ENCODE measurements around the gene CCDC9.

Gene CCDC9

GRCh38 chr19:47232422-47233211 lies 23.7 kb upstream of the CCDC9 start:
- DNase-seq, result no peak

DNA sequence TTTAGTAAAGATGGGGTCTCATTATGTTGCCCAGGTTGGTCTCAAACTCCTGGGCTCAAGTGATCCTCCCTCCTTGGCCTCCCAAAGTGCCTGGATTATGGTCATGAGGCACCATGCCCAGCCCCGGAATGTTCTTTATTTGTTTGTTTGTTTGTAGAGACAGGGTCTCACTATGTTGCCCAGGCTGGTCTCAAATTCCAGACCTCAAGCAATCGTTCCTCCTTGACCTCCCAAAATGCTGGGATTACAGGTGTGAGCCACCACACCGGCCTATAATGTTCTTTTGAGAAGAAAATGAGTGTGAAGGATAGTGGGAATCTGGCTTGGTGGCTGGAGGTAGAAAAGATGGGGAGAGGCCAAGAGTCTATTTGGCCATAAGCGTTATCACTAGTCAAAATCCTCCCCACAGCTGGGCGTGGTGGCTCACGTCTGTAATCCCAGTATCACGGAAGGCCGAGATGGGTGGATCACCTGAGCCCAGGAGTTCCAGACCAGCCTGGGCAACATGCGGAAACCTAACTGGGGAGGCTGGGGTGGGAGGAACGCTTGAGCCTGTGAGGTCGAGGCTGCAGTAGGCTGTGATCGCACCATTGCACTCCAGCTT lies 20.2 kb upstream of the CCDC9 start:
- no peak for DNase-seq

GRCh38 chr19:47239152-47239551 lies 17.2 kb upstream of the CCDC9 start:
- DNase-seq, result peak in 2 of 6 experiments; percentile 26 to 27

DNA sequence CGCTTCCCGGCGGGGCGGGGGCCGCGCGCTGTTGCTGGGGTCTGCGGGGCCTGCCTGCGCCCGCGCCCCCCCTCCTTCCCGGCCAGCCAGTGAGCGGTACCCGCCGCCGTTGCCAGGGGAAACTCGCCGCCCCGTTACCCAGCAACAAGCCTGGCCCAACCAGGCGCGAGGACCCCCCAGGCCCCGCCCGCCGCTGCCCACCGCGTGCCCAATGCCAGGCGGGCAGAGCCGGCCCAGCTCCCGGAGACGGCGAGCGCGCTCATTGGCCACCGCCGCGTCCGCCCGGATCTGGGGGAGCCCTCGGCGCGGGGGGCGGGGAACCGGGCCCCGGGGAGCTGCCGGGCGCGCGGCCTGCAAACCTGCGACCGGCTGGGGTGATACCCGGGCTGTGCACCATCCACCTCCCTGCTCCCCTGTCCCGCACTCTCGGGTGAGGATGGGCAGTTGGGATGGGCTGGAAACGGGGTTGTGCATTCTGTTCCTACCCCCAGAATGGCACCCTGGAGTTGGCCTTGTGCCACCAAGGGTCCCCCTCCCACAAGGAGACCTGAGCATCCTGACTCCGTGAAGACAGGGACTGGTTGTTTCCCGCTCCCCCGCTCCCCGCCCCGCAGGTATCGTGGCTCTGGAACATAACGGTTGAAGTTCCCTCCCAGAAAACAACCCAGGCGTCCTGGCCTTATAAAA lies 16.6 kb upstream of the CCDC9 start:
- DNase-seq, result peak in 5 of 6 experiments; percentile 38 to 74 (median 49)

DNA sequence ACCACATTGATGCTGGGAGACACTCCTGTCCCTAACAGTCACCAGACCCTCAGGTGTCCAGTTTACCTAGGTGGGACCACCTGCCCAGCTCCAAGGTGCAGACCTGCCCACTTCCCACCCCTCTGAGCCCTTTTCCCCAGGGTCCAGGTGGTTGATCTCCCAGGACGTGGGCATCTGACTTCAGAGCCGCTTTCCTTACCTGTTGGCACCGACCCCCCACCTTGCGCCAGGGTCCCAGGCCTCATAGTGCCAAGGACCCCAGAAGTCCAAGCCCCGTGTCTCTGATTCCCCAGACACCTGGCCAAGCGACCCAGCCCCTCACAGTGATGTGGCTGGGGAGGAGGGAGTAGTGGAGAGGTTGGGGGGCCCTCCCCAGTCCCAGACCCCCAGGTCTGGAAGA lies 15.8 kb upstream of the CCDC9 start:
- DNase-seq, result no peak

GRCh38 chr19:47240996-47241918 lies 15.1 kb upstream of the CCDC9 start:
- peak; percentile 77 to 89 (median 86) for DNase-seq

DNA sequence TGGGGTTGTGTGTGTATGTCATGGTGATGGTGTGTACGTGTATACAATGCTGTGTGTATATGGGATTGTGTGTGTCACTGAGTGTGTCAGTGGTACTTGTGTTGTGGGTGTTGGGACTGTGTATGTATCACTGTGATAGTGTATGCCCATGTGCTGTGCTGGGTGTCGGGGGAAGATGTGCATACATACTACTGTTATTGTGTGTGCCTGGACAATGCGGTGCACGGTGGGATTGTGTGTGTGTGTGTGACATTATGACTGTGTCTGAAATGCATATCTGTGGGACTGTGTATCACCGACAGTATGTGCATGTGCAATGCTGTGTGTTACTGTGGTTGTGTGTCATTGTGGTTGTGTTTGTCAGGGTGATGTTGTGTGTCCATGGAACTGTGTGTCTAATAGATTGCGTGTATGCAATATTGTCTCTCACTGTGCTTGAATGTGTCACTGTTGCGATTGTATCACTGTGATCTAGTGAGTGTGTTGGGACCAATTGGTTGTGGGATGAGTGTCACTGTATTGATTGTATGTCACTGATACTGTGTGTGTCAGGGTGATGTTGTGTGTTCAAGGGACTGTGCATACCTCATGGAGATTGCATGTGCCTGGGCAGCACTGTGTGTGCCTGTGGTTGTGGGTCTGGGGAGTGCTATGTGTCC lies 14.3 kb upstream of the CCDC9 start:
- peak in 1 of 6 experiments; percentile 30 for DNase-seq

DNA sequence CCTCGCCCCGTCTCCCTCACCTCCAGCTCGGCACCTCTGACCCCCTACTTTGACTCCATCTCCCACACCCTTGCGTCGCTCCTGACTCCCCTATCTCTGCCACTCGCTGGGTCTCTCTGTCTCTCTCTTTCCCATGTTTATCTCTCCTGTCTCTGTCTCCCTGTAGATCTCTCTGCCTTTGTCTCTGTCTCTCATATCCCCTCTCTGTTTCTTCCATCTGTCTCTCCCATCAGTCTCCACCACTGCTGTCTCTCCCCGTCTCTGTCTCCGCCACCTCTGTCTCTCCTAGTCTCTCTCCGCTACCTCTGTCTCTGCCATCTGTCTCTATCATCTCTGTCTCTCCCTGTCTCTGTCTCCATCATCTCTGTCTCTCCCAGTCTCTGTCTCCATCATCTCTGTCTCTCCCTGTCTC lies 13.0 kb upstream of the CCDC9 start:
- DNase-seq, result no peak

DNA sequence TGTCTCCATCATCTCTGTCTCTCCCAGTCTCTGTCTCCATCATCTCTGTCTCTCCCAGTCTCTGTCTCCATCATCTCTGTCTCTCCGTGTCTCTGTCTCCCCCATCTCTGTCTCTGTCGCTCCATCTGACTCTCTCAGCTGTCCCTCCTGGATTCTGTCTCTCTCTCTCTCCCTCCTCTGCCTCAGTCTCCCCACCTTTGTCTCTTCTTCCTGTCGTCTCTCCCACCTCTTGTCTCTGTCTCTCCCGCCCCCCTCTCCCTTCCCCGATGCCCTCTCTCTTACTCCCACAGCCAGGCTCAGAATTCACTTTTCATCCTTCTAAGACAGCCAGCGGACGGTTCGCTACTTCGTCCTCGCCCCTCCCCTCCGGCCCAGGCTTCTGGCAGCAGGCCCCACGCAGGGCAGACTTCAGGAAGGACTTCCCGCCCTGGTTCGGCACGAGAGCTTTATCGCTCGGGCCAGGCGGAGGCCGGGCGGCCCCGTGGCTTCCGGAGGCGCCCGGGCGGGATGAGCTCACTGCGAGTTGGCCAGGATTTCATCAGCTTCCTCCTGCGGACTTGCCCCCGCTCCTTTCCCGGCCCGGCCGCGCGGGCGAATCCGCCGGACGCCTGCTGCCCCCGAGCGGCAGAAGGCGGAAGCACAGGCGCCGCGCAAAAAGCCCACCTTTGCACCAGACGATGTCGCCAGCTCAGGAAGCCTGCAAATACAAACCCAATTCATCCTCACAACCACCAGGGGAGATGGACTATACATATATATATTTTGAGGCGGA lies 12.4 kb upstream of the CCDC9 start:
- peak; percentile 68 to 87 (median 78) for DNase-seq

DNA sequence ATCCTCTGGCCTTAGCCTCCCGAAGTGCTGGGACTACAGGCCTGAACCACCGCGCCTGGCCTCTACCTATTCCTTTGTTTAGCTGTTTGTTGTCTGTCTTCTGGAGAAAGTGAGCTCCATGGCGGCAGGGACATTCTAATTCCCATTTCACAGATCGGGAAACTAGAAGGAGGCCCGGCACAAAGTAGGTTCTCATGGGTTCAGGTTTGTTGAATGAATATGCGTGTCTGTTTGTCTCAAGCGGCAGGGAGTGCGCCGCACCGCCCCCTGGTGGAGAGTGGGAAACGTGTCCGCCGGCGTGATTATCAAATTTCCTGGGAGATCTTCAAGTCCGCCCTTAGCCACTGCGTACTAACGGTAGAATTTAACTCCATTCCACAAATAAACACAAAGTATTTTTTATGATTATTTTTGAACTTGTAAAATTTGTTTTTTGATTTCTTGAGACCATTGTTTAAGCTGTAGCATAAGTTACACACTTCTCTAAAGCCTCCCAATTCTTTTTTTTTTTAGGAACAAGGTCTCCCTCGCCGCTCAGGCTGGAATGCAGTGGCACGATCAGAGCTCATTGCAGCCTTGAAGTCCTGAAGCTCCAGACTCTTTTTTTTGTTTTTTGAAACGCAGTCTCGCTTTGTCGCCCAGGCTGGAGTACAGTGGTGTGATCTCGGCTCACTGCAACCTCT lies 8.9 kb upstream of the CCDC9 start:
- peak; percentile 45 to 83 (median 66) for DNase-seq

- DNase-seq, result peak in 1 of 6 experiments; percentile 4
Measured at GRCh38 chr19:47253016-47253415, 3.3 kb upstream of the CCDC9 start.

DNA sequence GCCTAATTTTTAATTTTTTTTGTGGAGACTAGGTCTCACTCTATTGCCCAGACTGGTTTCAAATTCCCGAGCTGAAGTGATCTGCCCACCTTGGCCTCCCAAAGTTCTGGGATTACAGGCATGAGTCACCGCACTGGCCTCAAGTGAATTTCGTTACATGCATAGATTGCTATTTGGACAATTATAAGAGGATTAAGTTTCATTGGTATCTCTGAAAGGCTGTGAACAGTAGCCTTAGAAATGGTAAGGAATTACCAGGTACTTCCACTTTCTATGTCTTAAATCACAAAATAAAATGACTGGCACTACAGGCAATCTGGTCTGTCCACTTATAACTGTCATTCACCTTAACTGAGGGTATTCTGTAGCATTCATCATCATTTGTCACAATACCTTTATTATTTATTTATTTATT lies 2.9 kb upstream of the CCDC9 start:
- DNase-seq, result no peak

GRCh38 chr19:47253970-47254369 lies 2.4 kb upstream of the CCDC9 start:
- peak in 2 of 6 experiments; percentile 17 to 23 for DNase-seq

DNA sequence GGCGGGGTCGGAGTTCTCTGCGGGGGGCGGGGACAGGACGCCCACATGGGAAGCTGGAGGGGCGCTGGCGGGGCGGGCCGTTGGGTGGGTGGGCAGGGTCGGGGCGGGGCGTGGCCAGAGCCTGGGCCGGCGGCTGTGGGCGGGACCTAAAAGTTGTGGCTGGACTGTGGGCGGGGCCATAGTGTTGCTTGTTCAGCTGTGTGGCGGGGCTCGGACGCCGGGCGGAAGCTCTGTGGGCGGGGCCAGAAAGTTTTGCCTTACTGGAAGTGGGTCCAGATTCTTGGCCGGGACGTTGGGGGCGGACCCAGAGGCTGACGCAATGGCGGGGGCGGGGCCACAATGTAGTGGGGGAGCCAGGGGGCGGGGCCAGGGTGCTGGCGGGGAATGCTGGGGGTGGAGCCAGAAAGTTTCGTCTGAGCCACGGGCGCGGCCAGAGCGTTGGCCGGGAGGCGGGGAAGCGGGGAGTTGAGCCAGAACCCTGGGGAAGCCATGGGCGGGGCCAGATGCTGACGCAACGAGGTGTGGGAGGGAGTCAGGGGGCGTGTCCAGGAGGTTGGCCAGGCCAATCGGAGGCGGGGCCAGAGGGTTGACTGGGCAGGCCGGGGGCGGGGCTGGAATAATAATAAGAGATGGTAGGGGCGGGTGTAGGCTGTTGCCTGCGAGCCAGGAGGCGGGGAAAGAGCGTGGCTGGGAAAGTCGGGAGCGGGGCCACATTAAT lies 527 bp downstream of the CCDC9 start:
- peak; percentile 92 to 99 (median 99) for DNase-seq

DNA sequence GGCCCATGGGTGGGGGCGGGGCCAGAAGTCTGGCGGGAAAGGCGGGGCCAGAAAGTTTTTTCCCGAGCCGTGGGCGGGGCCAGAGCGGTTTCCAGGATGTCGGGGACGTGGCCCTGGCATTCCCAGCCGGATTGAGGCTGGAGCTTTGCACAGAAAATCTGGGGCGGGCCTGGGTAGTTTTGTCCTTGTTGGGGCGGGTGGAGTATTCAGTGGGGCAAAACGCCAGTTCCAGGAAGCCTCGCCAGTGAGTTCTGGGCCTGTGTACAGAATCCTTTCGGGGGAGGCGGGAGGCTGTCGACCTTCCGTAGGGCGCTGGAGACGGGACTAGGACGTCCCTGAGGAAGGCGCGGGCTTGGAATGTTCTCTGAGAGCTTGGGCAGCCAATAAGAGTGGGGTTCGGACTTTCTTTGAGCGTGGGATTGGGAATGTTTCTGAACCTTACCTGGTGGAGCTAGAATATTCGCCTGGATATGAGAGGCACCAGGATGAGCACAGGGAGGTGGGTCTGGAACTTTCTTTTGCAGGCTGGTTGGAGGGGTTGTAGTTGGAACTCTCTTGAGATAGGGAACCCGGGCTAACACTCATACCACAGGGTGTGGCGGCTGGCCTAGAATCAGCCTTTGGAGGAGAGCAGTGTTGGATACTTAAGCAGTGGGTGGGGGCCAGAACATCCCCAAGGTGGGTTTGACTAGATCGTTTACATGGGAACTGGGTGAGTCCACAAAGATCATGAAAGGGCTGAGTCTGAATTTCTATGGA lies 1.3 kb downstream of the CCDC9 start:
- no peak for DNase-seq

- no peak for DNase-seq
Measured at GRCh38 chr19:47258434-47258833, 2.1 kb downstream of the CCDC9 start.

DNA sequence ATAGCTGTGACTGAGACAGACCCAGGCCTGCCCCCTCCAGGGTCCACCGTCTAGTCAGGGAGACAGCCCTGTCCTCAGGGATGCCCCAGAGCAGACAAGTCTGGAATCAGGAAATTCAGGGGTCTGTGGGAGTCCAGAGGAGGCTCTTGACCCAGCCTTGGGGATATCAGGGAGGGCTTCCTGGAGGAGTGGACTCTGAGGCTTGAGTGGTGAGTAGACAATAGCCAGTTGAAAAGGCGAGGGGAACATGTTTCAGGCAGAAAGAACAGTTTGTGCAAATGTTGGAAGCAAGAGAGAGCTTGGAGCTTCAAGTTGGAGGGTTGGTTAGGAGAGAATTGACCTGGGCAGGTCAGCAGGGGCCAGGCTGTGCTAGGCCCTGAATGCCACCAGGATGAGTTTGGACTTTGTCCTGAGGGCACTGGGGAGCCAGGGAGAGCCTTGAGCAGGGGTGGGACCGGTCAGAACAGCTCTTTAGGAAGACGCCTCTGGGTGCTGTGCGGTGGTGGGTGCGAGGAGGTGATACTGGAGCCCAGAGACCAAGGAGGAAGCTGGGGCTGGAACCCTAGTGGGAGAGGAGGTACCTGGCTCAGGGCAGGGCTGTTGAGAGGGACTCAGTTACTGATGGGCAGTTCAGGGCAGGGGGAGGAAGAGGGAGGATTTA lies 2.7 kb downstream of the CCDC9 start:
- DNase-seq, result no peak

DNA sequence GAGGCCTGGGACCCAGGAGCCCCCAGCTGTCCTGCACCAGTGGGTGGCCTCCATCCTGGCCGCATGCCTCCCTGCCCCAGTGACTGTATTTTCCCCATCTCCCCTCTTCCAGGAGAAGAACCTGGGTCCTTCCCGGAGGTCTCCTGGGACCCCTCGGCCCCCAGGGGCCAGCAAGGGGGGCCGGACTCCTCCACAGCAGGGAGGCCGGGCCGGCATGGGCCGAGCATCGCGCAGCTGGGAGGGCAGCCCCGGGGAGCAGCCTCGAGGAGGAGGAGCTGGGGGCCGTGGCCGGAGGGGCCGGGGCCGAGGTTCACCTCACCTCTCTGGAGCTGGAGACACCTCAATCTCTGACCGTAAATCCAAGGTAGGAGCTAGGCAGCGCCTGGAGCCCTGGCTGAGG lies 4.2 kb downstream of the CCDC9 start:
- no peak for DNase-seq

Data from stimulated activated naive CD4-positive, alpha-beta T cell (primary cell).